Subcutaneous adipose tissue (tissue), 4 donors: ENCODE data around the gene PASK. TPM values are rescaled to one million over a fixed set of nuclear protein-coding genes. Genes with fewer than 3 reads are reported as not detected.

Source experiments
- small RNA-seq: library from RNA; depleted of rRNA; stranded (forward); fragments of <200 nt; gene quantifications from one replicate; pipeline ENCODE3, GENCODE V24; 2016
- total RNA-seq, 4 donors: library from RNA; depleted of rRNA; stranded (reverse); fragments of >200 nt; gene quantifications; one replicate each; pipeline ENCODE4 v1.1.0, GENCODE V29; 2016

The PASK gene
- total RNA-seq, 4 donors from 2014 or later, result 2.0 to 4.4 (median 4.0) TPM

Small RNA genes within 50 kb of the gene (small RNA-seq; reads per million reads assigned to genes)
- gene AC005237.2, result not detected

Other genes starting within 250 kb of the PASK start
- gene CROCC2, start 243.1 kb downstream of the PASK start, total RNA-seq, result not detected
- 10 to 100 TPM; 34.9 to 83.3 (median 39.7) TPM for gene SNED1, start 150.9 kb downstream of the PASK start, total RNA-seq
- gene MTERF4, start 47.2 kb downstream of the PASK start, total RNA-seq, result 10 to 100 TPM; 31.6 to 45.2 (median 38.4) TPM
- gene PPP1R7, start 995 bp upstream of the PASK start, total RNA-seq, result 10 to 100 TPM; 38.8 to 48.1 (median 40.3) TPM
- gene ANO7, start 39.2 kb upstream of the PASK start, total RNA-seq, result under 1 TPM in 3 of 4 donors, not detected in 1; 0.34 to 0.66 (median 0.65) TPM
- gene HDLBP, start 166.2 kb upstream of the PASK start, total RNA-seq, result 100 to 1,000 TPM; 306 to 581 (median 503) TPM
- gene SEPTIN2, start 166.5 kb upstream of the PASK start, total RNA-seq, result 100 to 1,000 TPM; 299 to 428 (median 363) TPM
- 10 to 100 TPM; 27.4 to 49.1 (median 35.0) TPM for gene FARP2, start 206.8 kb upstream of the PASK start, total RNA-seq